ENCODE results near the gene MEFV. TPM values are rescaled to one million over a fixed set of nuclear protein-coding genes. Genes with fewer than 3 reads are reported as not detected.

MEFV gene
- total and polyA plus RNA-seq, 2 donors (not counting 3 experiments of a cell fraction or from before 2014, with no cell fraction given) = not detected

DNA sequence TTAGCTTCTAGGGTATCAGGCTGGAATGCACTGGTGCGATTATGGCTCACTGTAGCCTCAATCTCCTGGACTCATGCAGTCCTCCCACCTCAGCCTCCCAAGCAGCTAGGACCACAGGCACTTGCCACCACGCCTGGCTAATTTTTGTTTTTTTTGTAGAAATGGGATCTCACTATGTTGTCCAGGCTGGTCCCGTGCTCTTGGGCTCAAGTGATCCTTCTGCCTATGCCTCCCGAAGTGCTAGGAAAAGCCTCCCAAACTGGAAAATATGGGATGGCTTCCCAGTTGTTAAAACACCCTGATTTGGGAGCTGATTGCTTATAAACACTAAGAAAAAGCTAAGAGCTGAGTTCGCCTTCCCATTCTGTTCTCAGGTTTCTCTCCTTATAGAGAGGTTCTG, 20.2 kb upstream of the MEFV start:
- Histone ChIP-seq H3K4me2 (ENCODE audit: insufficient read depth, low read length) (no peak overlapping the region), H3K27ac (ENCODE audit: insufficient read depth, low read depth, low read length) (no peak overlapping the region), H3K4me1 (ENCODE audit: control insufficient read depth, extremely low read depth, insufficient read depth, low read length) (no peaks in the 10 kb centered on the region), H3K4me3 (replicated peaks in 1 of 3; ENCODE audit: insufficient read depth in 1 of 3, low read depth in 1 of 3, low read length in 3 of 3) (no peak overlapping the region), H3K9me3 (replicated peaks; ENCODE audit: control insufficient read depth, insufficient read depth, low read length) (no peaks in the 10 kb centered on the region), H4K20me1 (replicated peaks; ENCODE audit: control insufficient read depth, extremely low read depth, insufficient read depth, low read length) (no peaks in the 10 kb centered on the region), H3K27me3 (ENCODE audit: control insufficient read depth in 2 of 2, insufficient read depth in 2 of 2, low read length in 2 of 2) (peaks cover 19 to 26% of the 10 kb centered on the region in 2 experiments), H3K9ac (replicated peaks; ENCODE audit: extremely low read depth, insufficient read depth, low read length) (no peak overlapping the region), H3K36me3 (ENCODE audit: control insufficient read depth in 2 of 2, extremely low read depth in 1 of 2, insufficient read depth in 2 of 2, low read length in 2 of 2) (no peaks in the 10 kb centered on the region), H3K79me2 (ENCODE audit: control insufficient read depth, insufficient read depth, low read length) (no peaks in the 10 kb centered on the region), H3K9me1 (replicated peaks; ENCODE audit: control insufficient read depth, extremely low read depth, insufficient read depth, low read length) (no peaks in the 10 kb centered on the region), H2AFZ (ENCODE audit: low read depth, low read length) (no peak overlapping the region)
- ChIA-PET CTCF (interaction anchor here (1.4 to 4.5 kb wide), 2 partner anchors 9 to 12 kb away, joined by 4 to 28 read pairs; no protein-coding TSS in a partner anchor), POLR2A (interaction anchor here (0.7 kb wide), 1 partner anchor 215 kb away, joined by 5 read pairs; no protein-coding TSS in a partner anchor)
- no peak for DNase-seq (ENCODE audit: low read depth, low spot score)
- FAIRE-seq = no peak
- no TSS peak for BruUV-seq (replicated peaks)
- intact Hi-C loops (cut with micrococcal nuclease) (no loop called here), dilution Hi-C loops (cut with MboI; ENCODE audit: extremely low pct_ligation_motif_present, low sequenced_read_pairs) (no loop called here)
- no peak for TF ChIP-seq MAX (IDR thresholded peaks at IDR 0.05; ENCODE audit: insufficient read depth, insufficient read length)
- no peak for TF ChIP-seq GATA2 (IDR thresholded peaks at IDR 0.05; ENCODE audit: insufficient read depth, insufficient read length, low read depth, low read length)
- TF ChIP-seq MYC (IDR thresholded peaks at IDR 0.05; ENCODE audit: low read depth, low read length) = no peak
- TF ChIP-seq EZH2 (IDR thresholded peaks at IDR 0.05; ENCODE audit: borderline replicate concordance, low read depth, low read length, severe bottlenecking) = no peak
- TF ChIP-seq JUN (IDR thresholded peaks at IDR 0.05; ENCODE audit: borderline replicate concordance, insufficient read depth, insufficient read length, low read depth) = no peak
- no peak for TF ChIP-seq CTCF (IDR thresholded peaks at IDR 0.05; ENCODE audit: extremely low read depth in 1 of 2, insufficient read depth in 1 of 2, low read depth in 1 of 2, low read length in 2 of 2)
- TF ChIP-seq POLR2AphosphoS5 (IDR thresholded peaks at IDR 0.05; ENCODE audit: insufficient read depth, low read depth, low read length) = no peak
- TF ChIP-seq POLR2A (IDR thresholded peaks at IDR 0.05; ENCODE audit: low read depth, low read length) = no peak
- no peak for TF ChIP-seq FOS (IDR thresholded peaks at IDR 0.05; ENCODE audit: borderline replicate concordance, insufficient read depth, low read length)
